ENCODE results near the gene CACNG4.

CACNG4 gene

GRCh38 chr17:66944351-66945146 lies 20.0 kb upstream of the CACNG4 start:
- no peak for DNase-seq

GRCh38 chr17:66945147-66945835 lies 19.2 kb upstream of the CACNG4 start:
- no peak for DNase-seq

- DNase-seq, result no peak
Measured at GRCh38 chr17:66946251-66946650, 18.3 kb upstream of the CACNG4 start.

GRCh38 chr17:66947311-66947710 lies 17.2 kb upstream of the CACNG4 start:
- no peak for DNase-seq

DNA sequence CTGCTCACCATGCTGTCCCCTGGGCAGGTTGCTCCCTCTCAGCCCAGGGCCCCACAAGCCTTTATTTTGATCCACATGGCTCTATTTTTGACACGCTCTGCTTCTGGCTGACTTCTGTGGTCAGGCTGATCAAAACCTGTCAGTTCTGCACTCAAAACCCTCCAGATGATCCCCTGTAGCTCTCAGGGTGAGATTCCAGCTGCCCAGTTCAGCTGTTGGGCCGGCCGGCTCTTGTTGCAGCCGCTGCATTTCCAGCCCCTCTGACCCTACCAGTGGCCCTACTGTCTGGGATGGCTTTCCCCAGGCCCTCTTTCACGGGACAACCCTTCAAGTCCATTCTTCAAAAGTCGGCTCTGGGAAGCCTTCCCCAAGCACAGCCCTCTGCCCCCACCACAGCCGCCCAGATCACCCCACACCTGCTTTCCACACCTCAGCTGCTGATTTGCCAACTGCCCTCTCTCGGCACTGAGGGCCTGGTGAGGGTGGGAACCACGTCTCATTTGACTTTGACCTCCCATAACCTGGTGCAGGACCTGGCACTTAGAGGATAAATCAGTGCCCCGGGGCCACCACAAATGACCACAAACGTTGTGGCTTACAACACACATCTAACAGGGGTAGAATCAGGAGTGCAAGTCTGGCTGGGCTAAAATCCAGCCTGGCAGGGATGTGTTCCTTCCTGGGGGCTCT lies 16.3 kb upstream of the CACNG4 start:
- DNase-seq, result no peak

DNA sequence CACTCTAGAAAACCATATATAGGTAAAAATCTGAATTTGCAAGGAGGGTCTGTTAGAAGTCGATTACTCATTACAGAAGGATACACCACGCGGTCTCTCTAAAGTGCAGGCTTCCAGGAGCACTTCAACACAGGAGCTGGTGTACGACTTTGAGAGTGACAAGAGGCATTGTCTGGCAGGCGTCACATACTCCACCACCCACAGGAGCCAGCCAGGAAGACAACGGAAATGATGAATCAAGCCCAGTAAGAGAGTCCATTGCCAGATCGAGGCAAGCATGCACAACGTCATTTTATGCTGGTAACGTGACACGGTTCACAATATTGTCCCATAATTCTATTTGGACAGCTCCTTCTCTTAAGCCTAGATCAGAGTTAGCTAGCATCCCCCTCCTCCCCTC lies 15.0 kb upstream of the CACNG4 start:
- no peak for DNase-seq

DNA sequence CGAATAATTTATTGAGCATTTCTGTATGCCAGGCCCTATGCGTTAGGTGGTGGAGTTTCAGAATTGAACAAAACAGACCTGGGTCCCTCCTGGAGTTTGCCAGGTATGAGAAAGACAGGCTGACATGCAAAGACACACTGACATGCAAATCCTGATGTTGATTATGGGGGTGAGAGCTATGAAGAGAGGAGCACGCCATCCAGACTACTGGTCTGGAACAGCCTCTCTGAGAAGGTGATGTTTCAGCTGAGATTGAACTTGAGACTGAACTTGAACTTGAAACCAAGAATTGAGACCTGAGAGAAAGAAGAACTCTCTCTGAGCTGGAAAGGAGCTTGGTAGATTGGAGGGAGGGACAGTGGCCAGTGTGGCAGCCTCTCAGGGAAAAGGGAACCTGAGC lies 14.2 kb upstream of the CACNG4 start:
- DNase-seq, result no peak

- no peak for DNase-seq
Measured at GRCh38 chr17:66950886-66951604, 13.5 kb upstream of the CACNG4 start.

- DNase-seq, result no peak
Measured at GRCh38 chr17:66951605-66951953, 12.9 kb upstream of the CACNG4 start.

GRCh38 chr17:66952031-66952524 lies 12.4 kb upstream of the CACNG4 start:
- DNase-seq, result no peak

DNA sequence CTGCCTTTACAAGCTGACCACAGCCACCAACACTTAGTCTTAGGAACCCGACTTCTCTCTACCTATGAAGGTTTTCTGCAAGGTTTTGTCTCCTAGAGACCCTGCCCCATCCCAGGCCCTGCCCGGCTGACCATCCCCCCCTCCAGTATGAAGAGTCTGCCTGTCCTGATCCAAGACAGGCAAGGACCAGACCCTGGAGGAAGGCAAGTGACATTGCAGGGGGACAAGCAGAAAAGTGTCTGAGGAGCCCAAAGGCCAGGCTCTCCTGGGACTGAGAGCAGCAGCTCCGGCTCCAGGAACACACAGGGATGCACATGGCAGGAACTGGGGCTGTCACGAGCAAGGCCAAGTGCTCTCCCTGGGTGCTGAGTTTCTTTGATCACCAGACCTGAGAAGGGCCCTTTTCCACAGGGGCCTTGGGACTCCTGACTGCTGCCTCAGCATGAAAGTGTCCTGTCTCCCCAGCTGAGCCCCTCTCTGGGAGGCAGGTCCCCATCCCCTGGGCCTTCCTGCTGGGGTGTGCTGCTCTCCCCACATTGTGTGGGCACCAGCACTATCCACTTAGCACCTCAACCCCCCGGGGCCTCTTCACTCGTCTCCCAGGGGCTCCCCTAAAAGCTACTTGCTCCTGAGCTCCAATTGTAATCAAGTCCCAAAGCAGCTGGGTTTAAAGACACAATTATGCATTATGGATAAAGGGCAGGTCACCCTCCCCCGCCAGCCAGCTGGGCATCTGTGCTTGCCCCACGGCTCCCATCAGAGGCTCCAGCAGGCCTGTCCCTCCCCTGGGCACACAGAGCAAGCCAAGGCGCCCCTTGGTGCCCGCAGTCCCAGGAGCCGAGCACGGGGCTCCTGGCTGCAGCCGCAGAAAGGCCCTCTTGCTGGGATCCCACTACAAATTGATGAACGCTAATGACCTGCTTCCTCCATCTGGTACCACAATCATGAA lies 11.6 kb upstream of the CACNG4 start:
- no peak for DNase-seq

- no peak for DNase-seq
Measured at GRCh38 chr17:66953630-66954020, 10.9 kb upstream of the CACNG4 start.

GRCh38 chr17:66954632-66955031 lies 9.9 kb upstream of the CACNG4 start:
- DNase-seq, result no peak

GRCh38 chr17:66955821-66956220 lies 8.7 kb upstream of the CACNG4 start:
- no peak for DNase-seq

DNA sequence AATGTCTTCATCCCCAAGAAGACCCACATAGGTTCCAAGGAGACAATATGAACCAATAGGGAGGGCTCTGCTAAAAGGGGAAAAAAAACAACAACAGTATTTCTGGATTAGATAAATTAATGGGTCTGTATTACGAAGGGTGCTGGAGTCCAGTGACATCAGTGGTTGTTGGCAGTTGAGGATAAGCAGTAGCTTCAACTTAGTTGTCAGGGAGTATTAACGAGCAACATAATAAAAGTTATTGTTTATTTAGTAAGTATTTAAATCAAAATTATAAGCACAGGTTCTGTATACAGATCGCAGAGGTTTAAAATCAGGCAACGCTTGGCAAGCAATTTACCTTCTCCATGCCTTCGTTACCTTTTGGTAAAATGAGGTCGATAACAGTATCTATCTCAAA lies 7.6 kb upstream of the CACNG4 start:
- DNase-seq, result no peak

DNA sequence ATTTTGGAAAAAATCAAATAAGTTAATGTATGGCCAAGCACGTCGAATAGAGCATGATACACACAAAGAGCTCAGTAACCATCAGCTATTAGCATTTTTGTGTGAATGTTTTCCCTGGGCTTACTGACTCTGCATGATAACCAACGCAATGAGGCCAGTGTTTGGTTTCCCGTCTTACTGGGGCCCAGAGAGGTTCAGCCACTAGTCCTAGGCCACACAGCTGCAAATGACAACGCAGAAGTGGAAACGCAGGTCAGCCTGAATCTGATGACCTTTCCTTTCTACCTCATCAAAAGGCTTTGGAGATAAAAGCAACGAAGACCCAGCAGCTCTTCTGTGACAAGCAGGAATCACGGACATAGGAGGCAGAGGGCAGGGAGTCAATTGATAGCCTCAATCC lies 7.2 kb upstream of the CACNG4 start:
- no peak for DNase-seq

DNA sequence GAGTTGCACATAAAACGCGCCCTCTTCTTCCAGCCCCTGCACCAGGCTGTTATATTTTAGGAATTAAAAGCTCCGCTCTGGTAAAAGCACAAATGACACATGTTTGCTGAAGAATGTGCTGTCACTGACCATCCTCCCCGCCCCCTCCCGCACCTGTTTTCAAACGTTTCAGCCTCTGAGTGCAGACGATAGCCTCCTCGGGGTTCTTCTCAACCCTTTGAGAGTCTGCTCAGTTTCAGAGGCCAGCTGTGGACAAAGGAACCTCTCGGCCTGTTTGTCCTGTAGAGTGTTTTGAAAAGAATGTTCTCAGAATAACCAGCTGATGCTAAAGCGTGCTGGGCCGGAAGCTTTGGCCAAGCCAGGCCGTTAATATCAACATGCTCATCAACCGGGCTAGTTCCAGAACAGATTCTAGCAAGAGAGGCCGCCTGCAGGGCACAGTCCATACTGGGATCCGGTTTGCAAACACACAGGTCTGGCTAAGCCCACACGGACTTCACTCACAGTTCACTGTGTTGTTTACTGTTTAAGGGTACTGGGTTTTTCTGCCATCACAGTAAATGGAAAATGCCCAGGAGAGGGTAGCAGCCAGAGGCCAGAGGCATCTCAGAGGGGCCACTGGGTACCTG lies 6.4 kb upstream of the CACNG4 start:
- DNase-seq, result no peak

DNA sequence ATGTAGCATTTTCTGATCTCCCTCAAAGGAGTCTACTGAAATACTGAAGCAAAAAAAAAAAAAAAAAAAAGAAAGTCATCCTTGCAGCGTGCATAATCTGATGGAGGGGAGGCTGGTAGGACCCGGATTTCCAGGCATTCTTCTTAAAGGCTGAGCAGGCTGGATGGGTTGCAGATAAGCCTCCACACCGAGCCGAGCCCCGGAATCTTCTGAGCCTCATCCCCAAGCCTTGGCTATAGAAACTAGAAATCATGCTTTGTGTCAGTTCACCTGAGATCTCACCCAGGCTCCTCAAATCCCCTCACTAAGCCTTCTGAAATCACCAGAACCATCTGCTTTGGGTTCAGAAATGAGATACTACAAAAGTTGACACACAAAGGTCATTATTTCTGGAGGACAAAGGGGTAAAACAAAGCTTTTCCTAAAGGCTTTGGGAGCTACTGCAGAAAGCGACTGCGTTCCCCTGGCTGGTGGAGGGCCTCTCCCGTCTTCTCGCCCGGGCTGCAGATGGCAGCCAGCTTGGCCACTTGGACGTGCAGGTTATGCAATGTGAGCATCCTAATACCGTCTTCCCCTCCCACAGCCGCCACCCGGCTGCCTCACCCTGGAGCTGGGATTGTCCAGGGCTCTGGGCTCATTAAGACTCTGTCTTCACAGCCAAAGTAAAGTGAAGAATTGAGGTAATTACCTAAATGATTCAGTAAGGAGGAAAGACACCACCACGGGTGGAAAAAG lies 4.7 kb upstream of the CACNG4 start:
- no peak for DNase-seq

DNA sequence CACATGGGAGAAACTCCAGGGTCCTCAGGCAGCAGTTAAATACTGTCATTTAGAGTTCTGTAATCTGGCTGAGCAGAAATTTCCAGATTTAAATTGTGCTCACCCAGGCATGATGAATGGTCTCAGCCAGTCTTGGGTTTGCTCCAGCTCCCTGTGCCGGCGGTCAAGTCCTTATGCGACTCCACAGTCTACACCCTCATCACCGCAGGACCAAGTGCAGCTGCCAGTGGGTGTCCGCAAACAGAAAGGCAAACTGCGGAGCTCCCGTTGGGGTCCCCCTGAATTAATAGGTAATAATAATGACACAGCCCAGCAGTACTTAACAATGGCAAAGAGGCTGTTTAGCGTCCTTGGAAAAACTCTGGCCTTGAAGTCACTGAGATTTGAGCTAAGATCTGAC lies 3.9 kb upstream of the CACNG4 start:
- no peak for DNase-seq

- DNase-seq, result no peak
Measured at GRCh38 chr17:66963521-66963908, 992 bp upstream of the CACNG4 start.

All from CD4-positive, alpha-beta T cell treated with Interleukin-12 subunit alpha and Interleukin-12 subunit beta, for 1 hour (primary cell).